HEK293T (cell line): Measurements from ENCODE around the gene CPXM1.
A peak's percentile ranks its signal among the peaks of the same experiment; 100 is the strongest.

ENCODE experiments used
- CTCF ChIA-PET: fragments of 350-600 bp; formaldehyde crosslinking; extraction: SDS; loops from one replicate; lab custom pipeline; 2021; ENCODE audit warnings: antibody characterized with exemption, inconsistent platforms; lab: Yijun Ruan, JAX
- POLR2A ChIA-PET: fragments of 350-600 bp; formaldehyde crosslinking; extraction: SDS; loops from one replicate; lab custom pipeline; 2020; ENCODE audit warnings: antibody characterized with exemption, inconsistent platforms; lab: Yijun Ruan, JAX
- DNase-seq: peaks from one replicate; pipeline ENCODE4 v3.0.0; 2012; ENCODE audit warnings: mixed read lengths; ENCODE audit errors: extremely low spot score
- ARNT ChIP-seq: fragments of 450-650 bp; IDR thresholded peaks from 2 replicates; pipeline ENCODE4 v1.6.1; 2017; ENCODE audit warnings: mild to moderate bottlenecking
- BHLHE40 ChIP-seq: fragments of 450-650 bp; IDR thresholded peaks from 2 replicates; pipeline ENCODE4 v1.6.1; 2016; ENCODE audit warnings: mild to moderate bottlenecking, moderate library complexity, borderline replicate concordance
- CTBP1 ChIP-seq: fragments of 450-650 bp; IDR thresholded peaks from 2 replicates; pipeline ENCODE4 v1.6.1; 2016; ENCODE audit warnings: borderline replicate concordance
- ELF4 ChIP-seq: fragments of 450-650 bp; IDR thresholded peaks from 2 replicates; pipeline ENCODE4 v1.6.1; 2017; ENCODE audit warnings: antibody characterized with exemption
- FOXA1 ChIP-seq: fragments of 450-650 bp; IDR thresholded peaks from 2 replicates; pipeline ENCODE4 v1.6.1; 2016; ENCODE audit warnings: mild to moderate bottlenecking
- FOXK2 ChIP-seq: fragments of 450-650 bp; IDR thresholded peaks from 2 replicates; pipeline ENCODE4 v1.6.1; 2016; ENCODE audit warnings: mild to moderate bottlenecking
- FOXM1 ChIP-seq: fragments of 450-650 bp; IDR thresholded peaks from 2 replicates; pipeline ENCODE4 v1.6.1; 2017; ENCODE audit warnings: mild to moderate bottlenecking, borderline replicate concordance
- HDGF ChIP-seq: fragments of 450-650 bp; IDR thresholded peaks from 2 replicates; pipeline ENCODE4 v1.6.1; 2017; ENCODE audit warnings: antibody characterized with exemption, borderline replicate concordance
- L3MBTL2 ChIP-seq: fragments of 450-650 bp; conservative IDR thresholded peaks from 2 replicates; pipeline ENCODE4 v1.6.1; 2016; ENCODE audit warnings: mild to moderate bottlenecking
- LEF1 ChIP-seq: fragments of 450-650 bp; IDR thresholded peaks from 2 replicates; pipeline ENCODE4 v1.6.1; 2017; ENCODE audit warnings: mild to moderate bottlenecking, borderline replicate concordance
- NFRKB ChIP-seq: fragments of 450-650 bp; IDR thresholded peaks from 2 replicates; pipeline ENCODE4 v1.6.1; 2016; ENCODE audit warnings: mild to moderate bottlenecking, moderate library complexity
- SP1 ChIP-seq: fragments of 450-650 bp; IDR thresholded peaks from 2 replicates; pipeline ENCODE4 v1.6.1; 2017
- SUZ12 ChIP-seq: fragments of 450-650 bp; IDR thresholded peaks from 2 replicates; pipeline ENCODE4 v1.6.1; 2016; ENCODE audit warnings: mild to moderate bottlenecking
- TARDBP ChIP-seq: fragments of 450-650 bp; IDR thresholded peaks from 2 replicates; pipeline ENCODE4 v1.6.1; 2016
- ZNF384 ChIP-seq: fragments of 450-650 bp; IDR thresholded peaks from 2 replicates; pipeline ENCODE4 v1.6.1; 2016
- TF ChIP-seq, protein P1 (sequence below): fragments of 450-650 bp; IDR thresholded peaks from 2 replicates; pipeline ENCODE4 v1.6.1; 2016

Gene CPXM1

DNA sequence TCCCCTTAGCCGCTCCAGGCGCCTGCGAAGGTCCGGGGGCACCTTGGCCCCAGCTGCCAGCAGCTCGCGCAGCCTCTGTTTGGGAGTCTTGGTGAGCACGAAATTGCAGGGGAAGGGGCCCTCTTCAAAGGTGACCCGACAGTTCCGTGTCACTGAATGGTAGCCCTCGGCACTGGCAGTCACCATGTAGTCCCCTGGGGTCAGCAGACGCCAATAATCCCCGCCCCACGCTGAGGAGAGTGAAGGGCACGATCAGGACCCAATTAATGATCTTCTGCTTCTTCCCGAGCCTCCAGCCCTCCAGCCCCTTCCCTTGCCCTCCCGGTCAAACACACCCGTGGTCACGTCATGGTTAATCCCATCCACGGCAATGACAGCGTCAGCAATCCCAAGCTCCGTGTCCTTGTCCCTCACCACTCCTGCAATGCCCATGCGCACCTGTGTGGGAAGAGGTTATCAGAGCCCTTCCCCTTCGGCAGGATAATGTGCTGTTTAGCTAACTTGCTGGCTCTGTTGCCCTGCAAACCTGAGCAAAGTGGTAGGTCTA, 6.2 kb downstream of the CPXM1 start:
- DNase-seq = no peak
- CTCF ChIA-PET = interaction anchor here (0.6 to 1.2 kb wide), 2 partner anchors 22 to 58 kb away, joined by 3 read pairs; no protein-coding TSS in a partner anchor
- POLR2A ChIA-PET = no interaction called here
- TF ChIP-seq SUZ12 (no peak), TARDBP (no peak), BHLHE40 (no peak), CTBP1 (no peak), LEF1 (no peak)

DNA sequence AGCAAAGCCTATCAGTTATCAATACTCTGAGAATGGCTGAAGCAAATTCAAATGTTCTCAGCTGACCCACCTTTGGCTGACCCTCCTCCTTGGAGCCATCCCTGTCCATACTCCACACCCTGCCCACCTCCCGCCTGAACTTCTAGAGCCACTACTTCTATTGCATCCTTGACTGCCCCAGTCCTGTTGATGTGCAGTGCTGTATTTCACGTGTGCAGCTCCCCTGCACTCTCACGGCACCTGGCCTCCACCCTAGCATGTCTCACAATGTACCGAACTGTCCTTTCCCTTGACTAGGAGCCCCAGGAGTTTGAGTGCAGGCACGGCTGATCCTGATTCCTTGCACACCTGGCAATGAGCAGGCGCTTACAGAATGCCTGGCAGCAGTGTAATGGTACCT, 7.0 kb downstream of the CPXM1 start:
- CTCF ChIA-PET = interaction anchor here (0.6 kb wide), 1 partner anchor 59 kb away, joined by 3 read pairs; no protein-coding TSS in a partner anchor
- TF ChIP-seq TARDBP (no peak), L3MBTL2 (no peak), LEF1 (no peak), ARNT (no peak), BHLHE40 (no peak)
- POLR2A ChIA-PET = no interaction called here
- DNase-seq = no peak

DNA sequence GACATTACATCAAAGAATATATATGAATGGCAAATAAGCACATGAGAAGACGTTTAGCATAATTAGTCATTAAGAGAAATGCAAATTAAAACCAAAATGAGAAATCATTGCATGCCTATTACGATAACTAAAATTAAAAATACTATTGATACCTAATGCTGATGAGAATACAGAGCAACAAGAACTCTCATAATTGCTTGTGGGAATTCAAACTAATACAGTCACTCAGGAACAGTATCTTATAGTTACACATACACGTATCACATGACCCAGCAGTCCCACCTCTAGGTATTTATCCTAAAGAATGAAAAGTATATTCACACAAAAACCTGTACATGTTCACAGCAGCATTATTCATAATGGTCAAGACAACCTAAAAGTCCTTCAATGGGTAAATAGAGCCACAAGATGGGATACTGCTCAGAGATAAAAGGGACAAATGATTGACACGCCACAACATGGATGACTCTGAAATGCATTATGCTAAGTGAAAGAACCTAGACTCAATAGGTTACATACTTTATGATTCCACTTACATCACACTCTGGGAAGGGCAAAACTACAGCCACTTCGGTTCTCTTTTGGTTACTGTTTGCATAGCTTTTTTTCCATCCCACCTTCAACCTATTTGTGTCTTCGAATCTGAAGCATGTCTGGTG, 16.4 kb downstream of the CPXM1 start:
- CTCF ChIA-PET = no interaction called here
- TF ChIP-seq SP1 (no peak), L3MBTL2 (no peak)
- TF ChIP-seq, protein P1, sequence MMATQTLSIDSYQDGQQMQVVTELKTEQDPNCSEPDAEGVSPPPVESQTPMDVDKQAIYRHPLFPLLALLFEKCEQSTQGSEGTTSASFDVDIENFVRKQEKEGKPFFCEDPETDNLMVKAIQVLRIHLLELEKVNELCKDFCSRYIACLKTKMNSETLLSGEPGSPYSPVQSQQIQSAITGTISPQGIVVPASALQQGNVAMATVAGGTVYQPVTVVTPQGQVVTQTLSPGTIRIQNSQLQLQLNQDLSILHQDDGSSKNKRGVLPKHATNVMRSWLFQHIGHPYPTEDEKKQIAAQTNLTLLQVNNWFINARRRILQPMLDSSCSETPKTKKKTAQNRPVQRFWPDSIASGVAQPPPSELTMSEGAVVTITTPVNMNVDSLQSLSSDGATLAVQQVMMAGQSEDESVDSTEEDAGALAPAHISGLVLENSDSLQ = peak; percentile 44
- DNase-seq = no peak
- POLR2A ChIA-PET = no interaction called here

DNA sequence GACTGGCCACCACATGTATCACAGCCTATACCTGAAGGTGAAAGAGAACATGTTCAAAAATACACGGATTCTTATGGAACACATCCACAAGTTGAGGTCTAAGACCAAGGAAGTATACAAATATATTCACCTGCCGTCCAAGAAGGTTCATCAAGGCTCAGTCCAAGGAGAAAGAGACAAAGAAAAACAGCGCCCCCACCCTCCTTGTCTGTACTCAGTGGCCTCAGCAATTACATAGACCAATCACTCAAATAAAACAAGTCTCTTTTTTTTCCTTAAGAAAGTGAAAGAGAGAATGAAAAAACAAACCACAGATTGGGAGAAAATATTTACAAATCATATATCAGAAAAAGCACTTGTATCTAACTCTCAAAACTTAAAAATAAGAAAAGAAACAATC, 19.5 kb downstream of the CPXM1 start:
- TF ChIP-seq ELF4 (no peak), TARDBP (no peak), SP1 (no peak), FOXA1 (no peak), NFRKB (no peak), FOXK2 (no peak), LEF1 (no peak), L3MBTL2 (no peak)
- ChIA-PET POLR2A (no interaction called here), CTCF (interaction anchor here (0.6 kb wide), 1 partner anchor 14 kb away, joined by 3 read pairs; no protein-coding TSS in a partner anchor)
- DNase-seq = peak; percentile 7

DNA sequence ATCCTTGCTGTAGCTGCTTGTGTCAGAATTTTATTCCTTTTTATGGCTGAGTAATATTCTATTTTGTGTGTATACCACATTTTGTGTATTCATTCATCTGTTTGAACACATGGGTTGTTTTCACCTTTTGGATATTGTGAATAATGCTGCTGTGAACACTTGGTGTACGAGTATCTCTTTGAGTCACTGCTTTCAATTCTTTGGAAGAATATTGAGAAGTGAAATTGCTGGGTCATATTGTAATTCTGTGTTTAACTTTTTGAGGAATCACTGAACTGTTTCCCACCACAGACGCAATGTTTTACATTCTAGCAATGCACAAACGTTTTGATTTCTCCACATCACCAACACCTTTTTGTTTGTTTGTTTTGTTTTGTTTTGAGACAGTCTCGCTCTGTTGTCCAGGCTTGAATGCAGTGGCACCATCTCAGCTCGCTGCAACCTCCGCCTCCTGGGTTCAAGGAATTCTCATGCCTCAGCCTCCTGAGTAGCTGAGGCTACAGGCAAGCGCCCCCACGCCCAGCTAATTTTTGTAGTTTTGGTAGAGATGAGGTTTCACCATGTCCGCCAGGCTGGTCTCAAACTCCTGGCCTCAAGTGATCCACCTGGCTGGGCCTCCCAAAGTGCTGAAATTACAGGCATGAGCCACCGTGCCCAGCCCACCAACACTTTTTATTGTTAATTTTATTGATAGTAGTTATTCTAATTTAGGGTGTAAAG, 21.7 kb downstream of the CPXM1 start:
- POLR2A ChIA-PET = no interaction called here
- no peak for TF ChIP-seq ELF4
- TF ChIP-seq TARDBP = no peak
- no peak for TF ChIP-seq NFRKB
- no peak for TF ChIP-seq L3MBTL2
- TF ChIP-seq HDGF = no peak
- no peak for TF ChIP-seq CTBP1
- TF ChIP-seq FOXM1 = no peak
- no peak for TF ChIP-seq FOXA1
- no peak for TF ChIP-seq ZNF384
- TF ChIP-seq SUZ12 = no peak
- TF ChIP-seq LEF1 = no peak
- TF ChIP-seq FOXK2 = no peak
- TF ChIP-seq ARNT = no peak
- no peak for TF ChIP-seq SP1
- TF ChIP-seq, protein P1 = no peak
- no peak for TF ChIP-seq BHLHE40
- DNase-seq = no peak
- CTCF ChIA-PET = no interaction called here

DNA sequence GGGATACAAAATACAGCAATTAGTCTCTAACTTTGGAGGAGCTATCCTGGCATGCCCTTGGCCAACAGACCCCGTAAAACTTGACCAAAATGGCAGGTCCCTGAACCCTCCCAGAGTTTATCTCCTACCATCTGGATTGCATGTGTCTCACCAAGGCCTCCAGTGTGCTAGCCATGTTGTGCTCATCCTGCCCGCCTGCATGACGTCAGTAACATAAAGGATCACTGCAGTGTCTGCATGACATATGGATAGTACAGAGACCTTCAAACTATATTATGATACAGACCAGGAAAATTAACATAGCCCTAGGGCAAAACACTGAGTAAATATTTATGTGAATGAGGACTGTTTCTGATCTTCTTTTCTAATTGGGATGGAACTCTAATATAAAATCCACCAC, 25.3 kb downstream of the CPXM1 start:
- ChIA-PET CTCF (no interaction called here), POLR2A (no interaction called here)
- no peak for DNase-seq
- no peak for TF ChIP-seq TARDBP
- TF ChIP-seq L3MBTL2 = no peak
- no peak for TF ChIP-seq SP1
- TF ChIP-seq NFRKB = no peak
- no peak for TF ChIP-seq SUZ12
- TF ChIP-seq HDGF = no peak
- no peak for TF ChIP-seq ELF4
- TF ChIP-seq FOXK2 = no peak
- no peak for TF ChIP-seq ZNF384
- no peak for TF ChIP-seq ARNT
- TF ChIP-seq CTBP1 = no peak
- no peak for TF ChIP-seq FOXA1

DNA sequence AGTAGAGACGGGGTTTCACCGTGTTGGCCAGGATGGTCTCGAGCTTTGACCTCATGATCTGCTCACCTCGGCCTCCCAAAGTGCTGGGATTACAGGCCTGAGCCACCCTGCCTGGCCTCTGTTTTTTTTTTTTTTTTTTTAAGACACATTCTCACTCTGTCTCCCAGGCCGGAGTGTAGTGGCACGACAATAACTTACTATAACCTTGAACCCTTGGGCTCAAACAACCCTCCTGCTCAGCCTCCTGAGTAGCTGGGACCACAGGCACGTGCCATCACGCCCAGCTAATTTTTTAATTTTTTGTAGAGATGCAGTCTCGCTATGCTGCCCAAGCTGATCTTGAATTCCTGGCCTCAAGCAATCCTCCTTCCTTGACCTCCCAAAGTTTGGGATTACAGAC, 26.6 kb downstream of the CPXM1 start:
- POLR2A ChIA-PET = interaction anchor here (0.8 kb wide), 1 partner anchor 65 kb away, joined by 3 read pairs; no protein-coding TSS in a partner anchor
- DNase-seq = no peak
- TF ChIP-seq ELF4 = no peak
- TF ChIP-seq, protein P1 = no peak
- TF ChIP-seq SP1 = no peak
- no peak for TF ChIP-seq ARNT
- TF ChIP-seq L3MBTL2 = no peak
- TF ChIP-seq LEF1 = no peak
- TF ChIP-seq FOXA1 = no peak
- no peak for TF ChIP-seq CTBP1
- no peak for TF ChIP-seq FOXK2
- CTCF ChIA-PET = no interaction called here
